Left kidney (tissue), 2 donors: Measurements from ENCODE around the gene TBX5. TPM values are rescaled to one million over a fixed set of nuclear protein-coding genes. Genes with fewer than 3 reads are reported as not detected.
"Not testable (repeated sequence)": the region's sequence is repeated elsewhere in the genome, so short reads cannot be mapped to it uniquely, and the experiment has no call there.

ENCODE experiments used
- DNase-seq: peaks from one replicate; pipeline ENCODE4 v3.0.0-alpha.2; 2013
- polyA plus RNA-seq: library from polyadenylated mRNA; unstranded; fragments of 120-200 nt; gene quantifications from one replicate; pipeline ENCODE4 v1.2.1, GENCODE V29; 2013; ENCODE audit not compliant: insufficient read length

Gene TBX5
- polyA plus RNA-seq, 1 donor, result not detected

DNA sequence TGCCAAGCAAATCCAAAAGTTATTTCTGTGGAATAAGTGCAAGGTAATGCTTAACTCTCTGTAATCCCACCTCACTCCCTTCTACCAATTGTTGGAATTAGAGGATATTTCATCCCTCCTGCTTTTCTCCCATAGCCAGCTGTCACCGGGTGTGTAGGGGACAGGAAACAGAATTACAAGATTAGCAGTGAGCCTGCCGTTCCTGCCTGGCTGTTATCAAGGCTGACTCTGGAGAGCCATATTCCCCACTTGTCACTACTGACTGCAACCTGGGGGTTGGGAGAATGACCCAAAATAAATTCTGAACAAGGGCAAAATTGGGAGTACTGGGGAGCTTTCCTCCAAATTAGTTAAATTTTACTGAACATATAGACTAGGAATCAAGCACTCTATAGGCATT is 24.8 kb downstream of the TBX5 start:
- no peak for DNase-seq

DNA sequence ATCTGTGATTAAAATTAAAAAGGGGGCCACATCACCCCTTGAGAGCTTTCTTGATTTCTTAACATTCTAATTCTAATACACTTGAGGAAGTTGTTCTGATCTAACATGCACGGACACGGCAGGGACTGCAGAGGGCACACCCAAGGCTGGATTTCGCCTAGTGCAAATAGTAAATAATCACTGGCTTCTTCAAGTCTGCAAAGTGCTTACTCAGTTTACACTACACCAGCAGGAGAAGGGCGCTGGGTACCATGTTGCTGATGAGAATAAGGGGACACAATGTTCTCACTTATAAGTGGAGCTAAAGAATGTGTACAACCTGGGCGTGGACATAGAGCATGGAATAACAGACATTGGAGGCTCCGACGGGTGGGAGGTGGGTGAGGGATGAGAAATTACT is 34.2 kb downstream of the TBX5 start:
- no peak for DNase-seq

DNA sequence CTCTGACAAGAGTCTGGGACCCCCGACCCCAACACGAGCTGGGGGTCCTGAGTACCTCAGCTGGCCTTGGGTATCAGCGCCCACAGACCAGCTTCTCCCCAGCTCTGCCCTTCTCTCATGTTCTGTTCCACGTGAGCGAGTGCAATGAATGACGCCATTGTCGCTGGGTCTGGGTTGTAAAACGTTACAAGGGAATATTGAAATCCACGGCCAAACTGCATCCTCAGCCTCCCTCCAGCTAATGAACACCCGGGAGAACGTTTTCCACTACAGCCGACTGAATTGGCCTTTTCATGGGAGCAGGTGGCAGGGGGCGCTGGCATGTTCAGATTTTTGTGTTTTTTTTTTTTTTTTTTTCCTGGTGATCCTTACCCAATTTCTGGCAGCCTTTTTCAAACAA is 34.7 kb downstream of the TBX5 start:
- DNase-seq, result no peak

DNA sequence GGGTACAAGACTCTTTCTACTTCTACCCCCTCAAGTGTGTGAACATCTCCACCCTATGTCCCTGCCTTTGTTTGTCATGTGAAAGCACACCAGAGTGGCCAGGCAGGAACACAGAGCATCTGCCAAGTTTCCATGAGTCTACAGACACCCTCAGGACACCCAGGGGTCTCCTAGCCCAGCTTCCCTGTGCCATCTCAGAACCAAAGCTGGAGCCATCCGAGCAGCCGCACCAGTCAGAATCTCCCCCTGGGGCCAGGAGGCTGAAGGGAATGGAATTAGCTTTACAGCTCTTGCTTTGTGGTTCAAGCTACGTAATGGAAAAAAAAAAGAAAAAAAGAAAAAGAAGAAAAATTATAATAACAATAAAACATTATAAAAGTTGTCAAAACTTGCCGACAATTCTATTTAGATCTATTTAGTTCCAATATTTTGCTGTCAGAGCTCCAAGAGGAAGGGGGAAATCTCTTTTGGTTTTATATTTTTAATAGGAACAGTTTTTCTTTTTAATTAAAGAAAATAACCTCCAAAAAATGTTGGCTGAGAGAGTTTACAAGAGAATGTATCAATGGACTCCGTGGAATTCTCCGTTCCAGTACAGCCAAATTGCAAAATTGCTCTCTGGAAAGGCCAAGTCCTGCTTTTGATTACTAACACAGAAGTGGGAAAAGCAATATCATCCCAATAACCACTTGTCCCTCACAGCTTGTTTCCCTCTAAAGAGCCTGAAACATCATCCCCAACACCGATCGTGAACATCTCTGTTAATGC is 37.1 kb downstream of the TBX5 start:
- DNase-seq, result no peak

DNA sequence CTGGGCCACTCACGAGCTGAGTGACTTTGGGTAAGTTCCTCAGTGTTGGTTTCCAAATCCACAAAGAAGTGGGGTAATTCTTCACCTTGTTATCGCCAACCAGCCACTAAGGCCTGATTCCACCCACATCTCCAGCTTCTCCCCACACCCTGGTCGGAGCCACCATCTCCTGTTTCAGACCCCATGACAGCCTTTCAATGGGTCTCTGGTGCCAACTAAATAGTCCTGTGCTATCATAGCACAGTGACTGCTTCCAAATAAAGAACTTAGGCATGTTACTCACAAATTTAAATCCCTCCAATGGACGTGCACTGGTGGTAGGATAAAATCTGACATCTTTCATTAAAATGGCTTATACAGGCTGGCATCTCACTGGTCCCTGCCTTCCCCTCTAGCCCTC is 44.0 kb downstream of the TBX5 start:
- no peak for DNase-seq

DNA sequence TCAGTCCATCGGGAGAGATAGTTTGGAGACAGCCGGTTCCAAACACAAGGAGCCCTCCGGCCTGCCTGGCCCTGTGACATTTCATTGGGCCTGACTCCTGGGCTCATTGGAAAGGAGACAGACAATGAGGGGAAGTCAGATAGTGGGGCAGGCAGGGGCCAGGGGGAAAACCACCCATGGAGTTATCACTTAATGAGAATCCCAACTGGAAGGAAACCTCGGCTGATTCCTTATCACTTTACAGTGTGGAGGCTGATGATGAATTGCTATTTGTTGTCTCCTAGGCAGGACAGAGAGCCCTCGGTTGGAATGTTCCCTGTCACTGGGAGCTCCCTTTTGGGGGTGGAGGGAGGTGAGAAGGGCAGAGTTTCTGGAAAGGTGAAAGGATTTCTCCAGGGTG is 44.4 kb downstream of the TBX5 start:
- no peak for DNase-seq

DNA sequence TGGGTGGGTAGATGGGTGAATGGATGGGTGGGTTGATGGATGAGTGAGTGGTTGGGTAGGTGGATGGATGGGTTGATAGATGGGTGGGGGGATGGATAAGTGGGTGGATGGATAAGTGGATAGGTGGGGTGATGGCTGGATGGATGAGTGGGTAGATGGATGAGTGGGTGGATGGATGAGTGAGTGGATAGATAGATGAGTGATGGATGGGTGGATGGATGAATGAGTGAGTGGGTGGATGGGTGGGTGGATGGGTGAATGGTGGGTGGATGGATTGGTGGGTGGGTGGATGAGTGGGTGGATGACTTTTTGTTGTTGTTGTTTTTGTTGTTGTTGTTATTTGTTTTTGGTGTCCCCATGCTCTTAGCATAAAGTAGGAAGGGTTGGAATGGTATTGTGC is 45.5 kb downstream of the TBX5 start:
- DNase-seq, result no peak

DNA sequence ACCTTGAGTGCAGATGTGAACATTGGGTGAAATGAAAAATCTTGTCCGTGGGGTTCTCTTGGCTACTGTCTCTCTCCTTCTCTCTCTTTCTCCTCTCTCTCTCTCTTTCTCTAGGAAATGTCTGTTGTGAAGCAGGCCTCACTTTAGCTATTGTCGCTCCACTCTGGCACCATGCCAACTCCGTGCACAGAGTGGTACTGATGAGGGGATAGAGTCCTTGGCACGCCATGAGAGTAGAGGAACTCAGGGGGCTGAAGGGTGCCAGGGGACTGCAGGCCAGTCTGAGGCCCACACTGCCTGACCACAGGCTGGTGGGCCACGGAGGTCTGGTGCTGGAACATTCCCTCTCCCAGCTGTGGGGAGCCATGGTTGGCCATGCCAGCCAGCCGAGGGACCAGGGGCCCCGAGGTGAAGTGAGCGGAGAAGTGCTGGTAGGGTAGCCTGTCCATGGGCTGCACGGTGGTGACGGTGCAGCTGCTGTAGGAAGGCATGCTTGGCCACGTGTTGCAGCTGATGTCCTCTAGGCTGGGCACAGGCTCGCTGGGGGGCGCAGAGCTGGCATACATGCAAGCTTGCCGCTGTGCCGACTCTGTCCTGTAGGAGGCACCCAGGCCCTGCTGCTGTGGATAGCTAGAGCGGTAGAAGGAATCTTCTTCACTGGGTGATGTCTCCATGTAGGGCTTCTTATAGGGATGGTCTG is 50.4 kb downstream of the TBX5 start:
- no peak for DNase-seq

DNA sequence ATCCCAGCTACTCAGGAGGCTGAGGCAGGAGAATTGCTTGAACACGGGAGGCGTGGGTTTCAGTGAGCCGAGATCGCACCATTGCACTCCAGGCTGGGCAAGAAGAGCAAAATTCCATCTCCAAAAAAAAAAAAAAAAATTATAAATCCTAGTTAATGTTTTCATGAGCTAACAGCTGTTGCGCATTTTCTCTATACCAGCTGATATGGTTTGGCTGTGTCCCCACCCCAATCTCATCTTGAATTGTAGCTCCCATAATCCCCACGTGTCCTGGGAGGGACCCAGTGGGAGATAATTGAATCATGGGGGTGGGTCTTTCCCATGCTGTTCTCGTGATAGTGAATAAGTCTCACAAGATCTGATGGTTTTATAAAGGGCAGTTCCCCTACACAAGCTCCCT is 56.7 kb downstream of the TBX5 start:
- not testable (repeated sequence) for DNase-seq

DNA sequence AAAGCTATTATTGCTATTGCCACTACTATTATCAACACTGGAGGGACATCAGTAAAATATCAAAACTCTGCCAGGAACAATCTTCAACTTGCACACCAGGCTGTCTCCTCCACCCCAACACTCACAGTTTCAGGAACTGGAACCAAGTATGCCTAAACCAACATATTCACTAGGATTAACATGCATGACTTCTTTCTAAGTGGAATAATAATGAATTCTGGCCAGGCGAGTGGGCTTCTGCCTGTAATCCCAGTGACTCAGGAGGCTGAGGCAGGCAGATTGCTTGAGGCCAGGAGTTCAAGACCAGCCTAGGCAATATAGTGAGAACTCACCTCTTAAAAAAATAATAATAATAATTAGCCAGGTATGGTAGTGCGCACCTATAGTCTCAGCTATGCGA is 58.1 kb downstream of the TBX5 start:
- no peak for DNase-seq

DNA sequence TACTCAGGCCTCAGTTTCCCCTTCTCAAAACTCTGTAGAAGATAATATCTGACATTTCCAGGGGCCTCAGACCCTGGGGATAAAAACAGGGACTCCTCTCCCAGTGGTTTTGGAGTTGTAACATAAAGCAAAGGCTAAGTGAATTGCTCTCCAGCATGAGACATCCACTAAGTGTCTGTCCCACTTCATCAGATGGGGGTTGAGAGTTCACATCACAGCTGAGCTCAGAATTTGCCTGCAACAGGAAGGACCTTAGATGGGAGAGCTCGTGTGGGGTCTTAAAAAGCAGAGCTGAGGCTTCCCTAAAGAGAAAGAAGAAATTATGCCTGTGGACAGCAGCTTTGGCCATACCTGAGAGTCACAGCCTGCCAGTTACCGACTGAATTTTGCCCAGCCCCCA is 61.1 kb downstream of the TBX5 start:
- DNase-seq, result no peak

DNA sequence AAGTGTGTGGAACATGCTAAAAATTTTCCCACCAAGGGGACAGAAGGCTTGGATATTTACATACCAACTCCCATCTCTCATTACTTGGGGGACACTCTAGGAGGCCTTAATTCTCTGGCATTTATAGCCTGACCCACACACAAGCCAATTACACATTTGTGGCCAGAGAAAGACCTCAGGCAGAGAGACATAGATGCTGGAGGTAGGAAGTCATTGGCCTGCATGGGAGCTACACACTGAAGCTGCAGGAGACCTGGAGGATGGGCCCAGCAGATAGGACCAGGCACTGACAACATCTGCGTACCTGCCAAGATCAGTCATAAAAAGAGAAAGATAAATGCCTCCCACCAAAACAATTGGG is 61.7 kb downstream of the TBX5 start:
- no peak for DNase-seq

DNA sequence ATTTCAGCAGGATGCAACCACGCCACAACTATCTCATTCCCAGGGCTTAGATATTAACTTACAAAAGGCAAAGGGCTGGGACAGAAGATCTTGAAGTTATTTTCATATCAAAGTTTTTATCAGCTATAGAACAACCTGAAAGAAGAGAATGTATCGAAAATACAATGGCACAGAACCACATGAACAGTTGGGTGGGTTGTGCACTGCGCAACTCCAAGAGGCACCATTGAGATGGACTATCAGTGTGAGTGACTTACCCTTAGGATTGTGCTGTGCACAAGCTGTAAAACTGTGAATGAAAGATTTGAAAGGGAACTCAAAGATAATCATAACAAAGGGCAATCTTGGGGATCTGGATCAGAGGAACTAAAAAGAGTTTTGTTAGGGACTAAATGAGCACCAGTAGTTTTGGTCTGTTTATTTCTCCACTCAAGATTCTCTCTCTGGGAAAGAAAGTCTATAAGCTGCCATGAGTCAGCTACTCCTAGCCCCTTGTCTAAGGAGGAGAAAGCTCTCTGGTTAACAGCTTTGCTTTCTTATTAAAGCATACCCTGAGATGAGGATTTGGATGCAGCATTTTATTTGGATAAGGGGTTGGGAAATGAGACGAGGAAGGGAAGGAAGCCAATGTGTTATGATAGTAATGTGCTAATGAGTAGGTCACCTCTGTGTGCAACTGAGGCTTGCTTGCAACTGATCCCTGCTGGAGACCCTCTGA is 62.2 kb downstream of the TBX5 start:
- DNase-seq, result no peak

DNA sequence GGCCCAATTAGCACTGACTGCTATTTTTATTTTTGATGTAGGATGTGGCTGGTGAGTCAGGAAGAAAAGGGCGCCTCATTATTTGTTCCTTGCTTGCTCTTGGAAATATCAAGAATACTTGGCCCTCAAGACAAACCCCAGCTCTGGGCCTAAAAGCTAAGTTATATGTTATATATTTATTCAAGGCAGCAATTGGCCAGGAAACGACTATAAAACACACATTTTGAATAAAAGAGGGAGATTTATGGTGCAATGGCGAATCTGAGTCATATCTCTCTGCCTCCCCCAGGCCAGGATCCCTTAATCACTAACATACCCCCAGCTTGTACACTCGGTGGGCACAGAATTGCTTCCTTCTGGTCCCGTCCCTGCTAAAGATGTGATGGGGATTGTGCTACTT is 63.3 kb downstream of the TBX5 start:
- DNase-seq, result no peak

DNA sequence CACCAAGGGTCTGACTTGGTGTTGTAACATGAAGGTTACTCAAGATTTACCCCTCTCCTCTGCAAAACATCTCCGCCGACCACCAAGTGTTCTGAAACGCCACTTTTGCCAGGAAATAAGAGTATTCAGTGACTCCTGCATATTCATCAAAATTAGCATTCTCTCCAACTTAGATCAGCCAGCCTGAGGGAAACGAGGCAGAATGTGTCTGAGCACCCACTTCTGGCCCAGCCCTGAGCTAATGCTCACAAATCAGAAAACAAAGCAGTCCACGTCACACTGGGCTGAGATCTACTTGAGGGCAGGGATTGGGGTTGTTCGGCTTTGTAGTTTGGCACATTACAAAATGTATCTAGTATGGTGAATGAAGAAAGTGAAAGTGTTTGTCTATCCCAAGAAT is 64.3 kb downstream of the TBX5 start:
- DNase-seq, result no peak

DNA sequence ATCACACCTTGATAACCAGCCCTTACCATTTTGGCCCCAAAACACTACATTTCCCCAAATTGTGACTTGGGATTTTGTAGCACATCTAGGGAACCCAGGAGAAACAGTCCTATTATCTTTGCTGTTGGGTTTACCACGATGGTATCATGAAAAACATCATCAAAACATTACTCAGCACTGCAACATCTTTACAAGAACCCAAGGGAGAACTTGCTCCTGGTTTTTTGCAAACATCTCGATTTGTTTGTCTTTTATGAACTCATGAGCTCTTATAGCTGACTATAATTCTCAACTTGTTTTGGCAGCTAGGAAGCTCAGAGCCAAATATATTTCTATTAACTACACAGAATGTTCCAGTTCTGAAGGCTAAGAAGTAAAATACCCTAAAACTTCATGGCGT is 65.7 kb downstream of the TBX5 start:
- no peak for DNase-seq

DNA sequence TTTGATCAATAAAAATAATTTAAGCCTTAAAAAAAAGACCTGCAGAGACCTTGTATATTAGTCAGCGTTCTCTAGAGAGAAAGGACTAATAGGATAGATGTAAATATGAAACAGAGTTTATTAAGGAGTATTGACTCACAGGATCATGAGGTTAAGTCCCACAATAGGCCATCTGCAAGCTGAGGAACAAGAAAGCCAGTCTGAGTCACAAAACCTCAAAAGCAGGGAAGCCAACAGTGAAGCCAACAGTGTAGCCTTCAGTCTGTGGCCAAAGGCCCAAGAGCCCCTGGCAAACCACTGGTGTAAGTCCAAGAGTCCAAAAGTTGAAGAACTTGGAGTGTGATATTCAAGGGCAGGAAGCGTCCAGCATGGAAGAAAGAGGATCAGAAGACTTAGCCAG is 66.3 kb downstream of the TBX5 start:
- no peak for DNase-seq

DNA sequence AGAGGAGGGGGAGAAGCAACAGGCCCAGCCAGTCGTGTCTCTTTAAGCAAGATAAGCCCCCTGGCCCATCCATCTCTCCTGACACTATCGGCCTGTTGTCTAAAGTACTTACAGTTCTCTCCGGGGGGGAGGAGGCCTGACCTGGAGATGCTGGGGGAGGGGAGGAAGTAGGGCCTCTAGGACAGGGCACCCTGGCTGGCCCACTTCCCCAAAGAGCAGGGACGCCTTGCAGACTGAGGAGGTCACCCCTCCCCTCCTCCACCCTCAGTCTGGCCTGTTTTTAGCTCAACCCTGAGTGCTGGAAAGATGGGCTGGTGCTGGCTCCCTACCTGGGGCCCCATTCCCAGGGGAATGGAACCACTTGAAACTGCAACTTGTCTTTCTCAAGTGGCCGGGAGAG is 70.3 kb downstream of the TBX5 start:
- DNase-seq, result no peak

DNA sequence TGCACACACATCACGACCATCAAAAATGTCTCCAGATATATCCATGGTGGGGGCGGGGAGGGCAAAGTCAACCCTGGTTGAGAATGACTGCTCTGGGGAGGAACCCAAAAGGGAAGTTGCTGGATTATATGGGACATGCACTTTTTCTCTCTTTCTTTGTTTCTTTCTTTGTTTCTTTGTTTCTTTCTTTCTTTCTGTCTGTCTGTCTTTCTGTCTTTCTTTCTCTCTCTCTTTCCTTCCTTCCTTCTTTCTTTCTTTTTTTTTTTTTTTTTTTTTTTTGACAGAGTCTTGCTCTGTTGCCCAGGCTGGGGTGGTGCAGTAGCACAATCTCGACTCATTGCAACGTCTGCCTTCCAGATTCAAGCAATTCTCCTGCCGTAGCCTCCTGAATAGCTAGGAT is 71.5 kb downstream of the TBX5 start:
- no peak for DNase-seq

DNA sequence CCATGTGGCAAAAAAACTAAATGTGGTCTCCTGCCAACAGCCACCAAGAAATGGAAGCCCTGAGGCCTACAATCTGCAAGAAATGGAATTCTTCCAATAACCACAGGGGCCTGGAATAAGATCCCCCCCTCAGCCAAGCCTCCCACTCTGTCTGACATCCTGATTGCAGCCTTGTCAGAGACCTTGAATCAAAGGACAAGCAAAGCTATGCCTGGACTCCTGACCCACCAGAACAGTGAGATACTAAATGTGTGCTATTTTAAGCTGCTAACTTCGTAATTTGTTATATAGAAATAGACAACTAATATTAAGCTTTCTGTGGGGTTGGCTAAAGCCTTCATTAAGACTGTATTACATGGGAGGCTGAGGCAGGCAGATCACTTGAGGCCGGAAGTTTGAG is 77.7 kb downstream of the TBX5 start:
- DNase-seq, result no peak

DNA sequence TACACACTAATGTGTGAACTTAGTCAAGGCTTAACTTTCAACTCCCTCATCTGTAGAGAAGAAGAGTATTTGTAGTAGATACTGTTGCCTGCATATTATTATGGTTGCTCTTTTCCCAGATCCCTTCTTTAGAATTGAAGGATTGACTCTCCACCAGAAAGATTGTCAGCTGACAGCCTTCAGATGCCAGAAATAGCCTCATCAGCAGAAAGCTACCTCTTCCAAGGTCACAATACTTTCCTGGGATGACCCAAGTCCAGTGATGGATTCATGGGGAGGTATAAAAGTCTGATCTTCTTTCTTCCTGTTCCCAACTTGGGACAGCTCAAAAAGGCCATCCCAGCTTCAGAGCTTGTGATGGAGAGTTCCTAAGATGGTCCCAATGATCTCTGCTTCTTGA is 78.2 kb downstream of the TBX5 start:
- no peak for DNase-seq

DNA sequence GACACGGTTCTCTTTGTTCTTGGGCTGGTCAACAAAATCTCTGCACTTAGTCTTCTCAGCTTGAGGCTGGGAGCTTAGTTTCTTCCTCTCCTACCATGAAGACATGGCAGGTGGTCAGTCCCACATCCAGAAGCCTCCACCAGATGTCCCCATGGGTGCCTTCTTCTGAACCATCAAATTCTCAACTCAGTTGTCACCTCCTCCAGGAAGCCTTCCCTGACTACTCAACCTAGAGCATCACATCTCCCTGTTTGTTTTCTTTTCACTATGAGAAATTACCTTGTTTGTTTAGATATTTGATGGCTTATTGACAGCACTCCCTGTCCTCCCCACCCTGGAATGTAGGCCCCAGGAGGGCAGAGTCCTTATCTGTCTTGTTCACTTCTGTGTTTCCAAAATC is 84.4 kb downstream of the TBX5 start:
- no peak for DNase-seq

DNA sequence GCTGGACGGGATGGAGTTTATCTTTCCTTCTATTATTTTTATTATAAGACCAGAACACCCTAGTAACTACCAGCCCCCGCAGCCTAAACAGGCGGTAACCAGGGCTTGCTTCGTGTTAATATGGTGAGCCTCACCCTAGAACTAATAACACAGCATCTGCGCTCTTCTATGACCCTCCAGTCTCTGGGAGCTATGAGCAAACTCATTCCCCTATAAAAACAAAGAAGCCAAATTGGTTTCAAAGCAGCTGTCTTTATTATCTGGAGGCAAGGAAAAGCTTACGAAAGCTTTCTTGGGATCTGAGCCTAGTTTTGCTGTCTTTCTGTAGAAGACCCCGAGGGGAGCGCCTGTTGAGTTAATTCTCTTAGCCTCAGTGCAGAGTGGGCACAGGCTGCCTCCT is 85.0 kb downstream of the TBX5 start:
- DNase-seq, result no peak

DNA sequence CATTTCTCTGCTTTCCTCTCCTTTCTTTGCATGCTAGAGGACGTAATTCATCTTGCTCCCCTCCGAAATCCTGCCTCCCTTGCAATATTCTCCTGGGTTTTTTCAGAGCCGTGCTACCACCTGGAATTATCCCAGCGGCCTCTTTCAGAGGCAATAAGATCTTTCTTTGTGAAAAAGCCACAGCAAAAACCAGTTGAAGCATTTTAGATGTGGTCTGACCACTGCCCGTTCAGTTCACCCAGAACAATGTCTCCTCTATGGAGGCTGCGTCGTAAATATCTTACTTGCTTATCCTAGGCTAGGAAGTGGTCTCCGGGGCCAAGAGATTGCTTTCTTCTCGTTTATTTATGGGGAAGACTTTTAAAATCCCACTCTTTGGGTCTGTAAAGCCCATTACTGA is 85.8 kb downstream of the TBX5 start:
- no peak for DNase-seq
